Lower leg skin (tissue), 3 donors: ENCODE results near the gene THRA.

Source experiments
- CTCF ChIP-seq, 3 donors: fragments of 450-650 bp; IDR thresholded peaks; one replicate each; pipeline ENCODE4 v1.5.1; 2016; ENCODE audit warnings: antibody characterized with exemption in 3 of 3, mild to moderate bottlenecking in 3 of 3, moderate library complexity in 2 of 3
- POLR2A ChIP-seq, 2 donors: fragments of 450-650 bp; IDR thresholded peaks; one replicate each; pipeline ENCODE4 v1.6.1; 2016 to 2017; ENCODE audit warnings: antibody characterized with exemption in 2 of 2, mild to moderate bottlenecking in 1 of 2, moderate library complexity in 1 of 2

- TF ChIP-seq CTCF (IDR thresholded peaks at IDR 0.05) (no peak), POLR2A (IDR thresholded peaks at IDR 0.05) (no peak)
These were observed 8.7 kb downstream of the THRA start for GRCh38 chr17:40071313-40072039.
